Activated CD4-positive, alpha-beta memory T cell treated with anti-CD3 and anti-CD28 coated beads, Interleukin-2, amount 10 ng/mL, durations not matched to agents 7 days and 5 days (primary cell): ENCODE results near the gene NR1H4. TPM values are rescaled to one million over a fixed set of nuclear protein-coding genes. Genes with fewer than 3 reads are reported as not detected.
"Not testable (repeated sequence)": the region's sequence is repeated elsewhere in the genome, so short reads cannot be mapped to it uniquely, and the experiment has no call there.

Experiments
- CTCF ChIA-PET: fragments of 350-600 bp; sonication (Branson Sonifier 250); formaldehyde crosslinking; loops from one replicate; lab custom pipeline; 2021; ENCODE audit warnings: antibody characterized with exemption, inconsistent platforms; lab: Charles Lee
- POLR2A ChIA-PET: fragments of 350-600 bp; sonication (Branson Sonifier 250); formaldehyde crosslinking; loops from one replicate; lab custom pipeline; 2021; ENCODE audit warnings: antibody characterized with exemption; lab: Charles Lee
- DNase-seq: peaks from one replicate; pipeline ENCODE4 v3.0.0-alpha.2; 2020
- H3K27ac Mint-ChIP-seq: one replicate; pipeline ENCODE4 v1.8.0; 2021; ENCODE audit warnings: mild to moderate bottlenecking, mixed read lengths
- H3K27me3 Mint-ChIP-seq: one replicate; pipeline ENCODE4 v1.8.0; 2021; ENCODE audit warnings: mixed read lengths
- H3K36me3 Mint-ChIP-seq: one replicate; pipeline ENCODE4 v1.8.0; 2021; ENCODE audit warnings: low read depth, mixed read lengths
- H3K4me1 Mint-ChIP-seq: one replicate; pipeline ENCODE4 v1.8.0; 2021; ENCODE audit warnings: mixed read lengths
- H3K4me3 Mint-ChIP-seq: one replicate; pipeline ENCODE4 v1.8.0; 2021; ENCODE audit warnings: mild to moderate bottlenecking, mixed read lengths
- H3K9me3 Mint-ChIP-seq: one replicate; pipeline ENCODE4 v1.8.0; 2021; ENCODE audit warnings: mixed read lengths
- total RNA-seq, 2 experiments: library from RNA; stranded (reverse); gene quantifications; one replicate each; pipeline ENCODE4 v1.2.3, GENCODE V29; 2021

The NR1H4 gene
- total RNA-seq, 2 experiments from 2014 or later, result not detected

DNA sequence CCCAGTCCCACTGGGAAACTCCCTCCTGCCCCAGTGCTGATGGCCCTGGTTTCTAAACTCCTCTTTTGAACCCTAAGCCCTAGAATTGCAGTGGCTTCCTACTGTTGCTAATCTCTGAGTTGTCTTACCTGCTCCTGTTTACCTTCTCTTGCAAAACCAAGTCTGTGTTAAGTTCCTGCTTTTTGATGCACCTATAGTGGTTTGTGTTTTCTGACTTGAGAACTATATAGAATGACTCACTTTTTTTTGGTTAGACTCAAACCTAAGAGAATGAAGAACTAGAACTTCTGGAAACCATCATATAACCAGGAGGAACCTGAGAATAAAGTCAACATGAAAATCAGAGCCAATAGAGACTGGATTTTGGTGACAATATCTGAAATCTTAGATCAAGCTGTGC lies 94.3 kb downstream of the NR1H4 start:
- Mint-ChIP-seq H3K9me3 (no peaks in the 10 kb centered on the region), H3K27me3 (peaks cover 33% of the 10 kb centered on the region), H3K4me3 (no peak overlapping the region), H3K36me3 (no peaks in the 10 kb centered on the region), H3K27ac (no peak overlapping the region), H3K4me1 (peaks cover 4% of the 10 kb centered on the region)
- CTCF ChIA-PET, result no interaction called here
- POLR2A ChIA-PET, result no interaction called here
- no peak for DNase-seq

DNA sequence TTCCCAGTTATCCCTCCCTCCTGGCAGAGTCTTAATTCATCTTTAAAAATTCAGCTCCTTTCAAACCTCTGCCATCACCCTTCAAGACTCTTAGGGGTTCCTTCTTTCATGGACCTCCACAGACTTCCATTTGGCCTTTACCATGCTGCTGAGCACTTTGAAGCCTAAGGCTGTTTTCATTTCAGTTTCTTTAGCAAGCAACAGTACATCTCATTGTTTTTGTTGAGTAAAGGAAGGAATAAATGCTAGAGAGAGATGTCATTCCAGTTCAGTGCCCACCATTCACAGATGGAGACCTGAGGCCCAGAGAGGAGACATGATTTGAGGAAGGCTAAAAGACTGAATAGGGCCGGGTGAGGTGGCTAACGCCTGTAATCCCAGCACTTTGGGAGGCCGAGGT lies 98.5 kb downstream of the NR1H4 start:
- peaks cover 36% of the 10 kb centered on the region for H3K27me3 Mint-ChIP-seq
- DNase-seq, result no peak
- ChIA-PET POLR2A (no interaction called here), CTCF (no interaction called here)
- no peaks in the 10 kb centered on the region for H3K9me3 Mint-ChIP-seq
- no peaks in the 10 kb centered on the region for H3K36me3 Mint-ChIP-seq
- H3K4me1 Mint-ChIP-seq, result peaks cover 19% of the 10 kb centered on the region
- no peak overlapping the region for H3K27ac Mint-ChIP-seq
- no peak overlapping the region for H3K4me3 Mint-ChIP-seq

DNA sequence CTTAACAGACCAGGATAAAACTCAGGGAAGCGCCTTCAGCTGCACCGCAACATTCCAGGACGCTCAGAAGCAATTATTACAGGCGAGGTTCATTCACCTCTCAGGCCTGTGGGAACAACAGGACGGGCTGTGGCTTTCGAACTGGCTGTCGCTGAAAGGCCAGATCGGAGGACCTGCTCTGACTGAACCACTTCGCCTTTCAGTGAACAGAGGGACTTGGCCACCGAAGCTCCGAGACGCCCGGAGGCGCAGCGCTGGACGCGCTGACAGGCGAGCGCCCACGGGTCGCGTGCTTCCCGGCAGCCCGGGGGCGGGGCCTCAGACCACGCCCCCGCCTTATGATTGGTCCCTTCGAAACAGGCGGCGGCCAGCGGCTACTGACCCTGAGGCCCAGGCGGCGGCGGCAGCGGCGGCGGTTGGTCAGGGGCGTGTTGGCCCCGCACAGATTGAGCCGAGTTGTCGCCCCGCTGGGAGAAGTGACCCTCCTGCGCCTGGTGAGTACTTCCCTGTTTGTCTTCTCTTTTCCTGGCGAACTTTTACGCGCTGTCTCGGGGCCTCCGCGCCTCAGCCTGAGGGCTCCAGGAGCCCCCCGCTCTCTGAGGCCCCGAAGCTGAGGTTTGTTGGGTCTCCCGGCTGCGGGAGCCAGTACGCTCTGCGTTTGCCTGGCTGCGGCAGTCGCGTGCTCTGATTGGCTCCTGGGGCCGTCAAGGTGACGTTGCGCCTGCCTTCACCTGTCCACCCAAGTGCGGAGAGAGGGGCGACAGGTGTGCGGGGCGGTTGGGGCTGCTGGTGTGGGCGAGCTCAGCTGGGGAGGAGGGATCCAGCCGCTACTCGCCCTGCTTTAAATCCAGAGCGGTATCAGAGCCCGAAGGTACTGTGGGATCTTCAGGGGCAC lies 99.9 kb downstream of the NR1H4 start, which contains the start of gene GAS2L3:
Gene GAS2L3 (plus strand): TSS at position 393 of the 895 bp plus-strand sequence. CDS start 21,221 bp downstream, outside the sequence.
- H3K36me3 Mint-ChIP-seq, result no peaks in the 10 kb centered on the region
- ChIA-PET POLR2A (no interaction called here), CTCF (no interaction called here)
- peaks cover 19% of the 10 kb centered on the region for H3K4me1 Mint-ChIP-seq
- DNase-seq, result peak; percentile 68
- peak within 1 kb of the TSS; percentile 38 for H3K27ac Mint-ChIP-seq
- H3K27me3 Mint-ChIP-seq, result peaks cover 38% of the 10 kb centered on the region
- no peaks in the 10 kb centered on the region for H3K9me3 Mint-ChIP-seq
- H3K4me3 Mint-ChIP-seq, result peak within 1 kb of the TSS; percentile 93

DNA sequence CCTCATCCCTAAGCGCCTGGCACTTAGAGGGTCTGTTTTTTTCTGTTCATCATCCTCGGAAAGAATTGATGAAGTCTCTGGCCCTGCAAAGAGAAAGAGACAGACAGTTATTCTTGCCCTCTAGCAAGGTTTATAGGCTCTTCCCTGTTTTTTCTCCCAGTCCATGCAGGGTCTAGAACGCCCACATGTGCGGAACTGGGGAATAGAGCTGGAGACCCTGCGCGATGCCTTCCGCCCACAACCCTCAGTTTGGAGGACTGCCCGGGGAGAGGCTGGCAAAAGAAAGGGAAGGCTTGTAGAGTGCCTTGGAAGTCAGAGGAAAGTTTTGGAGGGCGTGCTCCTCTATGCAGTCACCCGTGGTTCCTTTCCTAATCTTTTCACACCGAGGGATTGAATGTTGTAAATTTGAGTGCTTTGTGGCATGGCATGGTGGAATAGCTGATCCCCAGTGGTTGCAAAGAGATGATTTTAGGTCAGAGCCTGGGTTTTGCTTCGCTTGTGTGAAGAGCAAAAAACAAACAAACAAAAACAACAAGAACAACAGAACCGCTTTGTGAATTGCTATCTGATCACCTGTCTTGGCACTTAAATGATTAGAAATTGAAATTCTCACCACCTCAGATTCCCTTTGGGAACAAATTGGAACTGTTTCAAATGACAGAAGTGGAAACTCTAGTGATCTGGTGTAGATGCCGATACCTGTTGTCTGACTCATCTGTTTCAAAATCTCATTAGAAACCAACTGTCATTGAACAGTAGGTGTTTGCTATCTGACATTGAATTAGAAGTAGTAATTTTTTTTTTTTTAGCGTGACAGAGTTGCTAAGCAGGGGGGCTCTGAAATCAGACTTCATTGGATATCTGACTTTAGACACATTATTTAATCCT lies 100.8 kb downstream of the NR1H4 start:
- Mint-ChIP-seq H3K9me3 (no peaks in the 10 kb centered on the region), H3K4me1 (peaks cover 19% of the 10 kb centered on the region), H3K27me3 (peaks cover 36% of the 10 kb centered on the region), H3K36me3 (no peaks in the 10 kb centered on the region), H3K4me3 (peak overlapping the region; percentile 93), H3K27ac (no peak overlapping the region)
- POLR2A ChIA-PET, result no interaction called here
- CTCF ChIA-PET, result no interaction called here
- DNase-seq, result no peak

DNA sequence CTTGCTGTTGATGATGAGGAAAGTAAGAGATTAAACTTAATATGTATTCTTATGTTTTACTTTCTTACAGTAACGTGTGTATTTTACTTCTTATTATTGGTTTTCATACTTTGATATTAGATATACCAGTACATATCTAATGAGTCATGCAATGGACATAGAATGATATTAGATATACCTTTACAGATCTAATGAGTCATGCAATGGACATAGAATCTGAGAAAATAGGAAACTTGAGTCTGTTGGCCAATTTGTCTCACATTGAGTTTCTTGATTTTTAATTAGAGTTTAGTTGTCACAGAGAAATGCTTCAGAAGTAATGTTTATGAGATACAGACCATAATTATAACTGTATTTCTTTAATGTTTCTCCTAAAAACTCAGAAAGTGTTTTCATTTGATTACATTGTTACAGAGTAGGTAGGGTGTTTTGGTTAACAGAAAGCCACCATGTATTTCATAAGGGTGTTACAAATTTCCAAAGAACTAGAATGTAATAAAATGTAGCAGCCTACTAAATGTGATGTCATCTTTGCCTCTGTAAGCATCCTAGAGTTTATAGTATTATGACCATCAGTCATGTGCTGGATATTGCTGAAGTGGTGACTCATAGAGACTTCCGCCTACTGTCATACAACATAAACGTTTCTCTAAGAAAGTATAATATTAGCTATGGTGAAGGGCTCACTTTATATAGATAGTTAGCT lies 102.8 kb downstream of the NR1H4 start:
- ChIA-PET CTCF (no interaction called here), POLR2A (no interaction called here)
- DNase-seq, result no peak
- peaks cover 32% of the 10 kb centered on the region for H3K27me3 Mint-ChIP-seq
- no peaks in the 10 kb centered on the region for H3K36me3 Mint-ChIP-seq
- no peak overlapping the region for H3K27ac Mint-ChIP-seq
- H3K4me1 Mint-ChIP-seq, result peaks cover 19% of the 10 kb centered on the region
- H3K9me3 Mint-ChIP-seq, result no peaks in the 10 kb centered on the region
- H3K4me3 Mint-ChIP-seq, result no peak overlapping the region

DNA sequence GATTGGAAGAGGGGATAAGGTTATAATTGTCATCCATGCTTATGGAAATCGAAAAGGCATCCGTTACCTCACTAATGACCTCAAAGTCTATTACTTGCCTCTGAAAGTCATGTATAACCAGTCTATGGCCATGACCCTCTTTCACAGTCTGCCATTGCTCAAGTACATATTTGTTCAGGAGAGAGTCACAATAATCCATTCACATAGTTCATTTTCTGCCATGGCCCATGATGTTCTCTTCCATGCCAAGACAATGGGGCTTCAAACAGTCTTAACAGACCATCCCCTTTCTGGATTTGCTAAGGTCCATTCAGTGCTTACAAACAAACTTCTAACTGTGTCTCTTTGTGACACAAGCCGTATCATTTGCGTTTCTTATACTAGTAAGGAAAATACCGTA lies 105.3 kb downstream of the NR1H4 start:
- POLR2A ChIA-PET, result no interaction called here
- Mint-ChIP-seq H3K36me3 (no peaks in the 10 kb centered on the region), H3K4me1 (peaks cover 10% of the 10 kb centered on the region), H3K9me3 (no peaks in the 10 kb centered on the region), H3K27ac (no peak overlapping the region), H3K4me3 (no peak overlapping the region), H3K27me3 (peaks cover 24% of the 10 kb centered on the region)
- CTCF ChIA-PET, result no interaction called here
- DNase-seq, result no peak

DNA sequence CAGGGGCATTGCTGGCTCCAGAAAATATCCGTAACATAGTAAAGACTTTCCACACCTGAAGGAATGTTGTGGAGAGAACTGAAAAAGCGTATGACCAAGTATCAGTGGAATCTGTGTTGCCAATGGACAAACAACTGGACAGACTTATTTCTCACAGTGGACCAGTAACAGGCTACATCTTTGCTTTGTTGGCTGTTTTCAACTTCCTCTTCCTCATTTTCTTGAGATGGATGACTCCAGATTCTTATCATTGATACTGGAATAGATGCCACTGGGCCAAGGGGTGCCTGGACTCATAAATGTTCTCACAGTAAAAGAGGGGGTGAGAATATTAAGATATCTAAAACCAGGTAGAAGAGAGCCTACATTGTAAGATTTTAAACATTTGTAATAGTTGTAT lies 106.2 kb downstream of the NR1H4 start:
- no peak for DNase-seq
- H3K36me3 Mint-ChIP-seq, result no peaks in the 10 kb centered on the region
- no peak overlapping the region for H3K27ac Mint-ChIP-seq
- H3K4me3 Mint-ChIP-seq, result no peak overlapping the region
- no peaks in the 10 kb centered on the region for H3K9me3 Mint-ChIP-seq
- CTCF ChIA-PET, result no interaction called here
- peaks cover under 1% of the 10 kb centered on the region for H3K4me1 Mint-ChIP-seq
- peaks cover 16% of the 10 kb centered on the region for H3K27me3 Mint-ChIP-seq
- POLR2A ChIA-PET, result no interaction called here

DNA sequence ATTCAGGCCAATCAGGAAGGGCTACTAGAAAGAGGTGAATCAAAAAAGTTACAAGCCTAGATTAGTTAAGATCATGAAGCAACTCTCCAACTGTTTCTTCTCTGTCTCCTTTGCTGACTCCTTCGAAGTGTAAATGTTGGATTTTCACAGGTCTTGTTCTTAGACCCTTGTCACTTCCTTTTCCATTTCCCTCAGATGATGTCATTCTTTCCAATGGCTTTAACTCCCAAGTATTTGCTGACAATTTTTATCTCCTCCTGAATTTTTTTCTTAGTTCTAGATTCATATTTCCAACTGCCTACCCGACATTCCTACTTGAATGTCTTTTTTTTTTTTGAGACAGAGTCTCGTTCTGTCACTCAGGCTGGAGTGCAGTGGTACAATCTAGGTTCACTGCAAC lies 110.6 kb downstream of the NR1H4 start:
- no peak for DNase-seq
- ChIA-PET POLR2A (no interaction called here), CTCF (no interaction called here)
- H3K9me3 Mint-ChIP-seq, result peaks cover 19% of the 10 kb centered on the region
- no peak overlapping the region for H3K4me3 Mint-ChIP-seq
- no peaks in the 10 kb centered on the region for H3K36me3 Mint-ChIP-seq
- H3K27ac Mint-ChIP-seq, result no peak overlapping the region
- no peaks in the 10 kb centered on the region for H3K27me3 Mint-ChIP-seq
- H3K4me1 Mint-ChIP-seq, result no peaks in the 10 kb centered on the region

DNA sequence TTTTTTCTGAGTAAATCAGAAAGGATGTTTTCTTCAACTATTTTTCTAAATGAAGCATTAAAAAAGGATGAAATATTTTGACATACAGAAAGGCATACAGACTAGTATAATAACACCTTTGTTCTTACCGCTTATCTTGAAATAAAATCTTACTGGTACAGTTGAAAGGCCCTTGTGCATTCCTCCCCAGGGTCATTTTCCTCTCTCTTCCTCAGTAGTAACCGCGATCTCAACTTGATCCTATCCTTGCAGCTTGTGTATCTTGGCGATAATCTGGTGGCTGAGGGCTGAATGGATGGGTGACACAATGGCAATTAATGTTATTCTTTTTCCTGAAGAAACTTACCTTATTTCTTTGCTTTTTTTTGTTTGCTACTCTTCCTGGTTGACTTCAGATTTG lies 118.3 kb downstream of the NR1H4 start:
- DNase-seq, result no peak
- H3K27me3 Mint-ChIP-seq, result peaks cover 3% of the 10 kb centered on the region
- no peak overlapping the region for H3K4me3 Mint-ChIP-seq
- H3K9me3 Mint-ChIP-seq, result peaks cover 12% of the 10 kb centered on the region
- ChIA-PET CTCF (no interaction called here), POLR2A (no interaction called here)
- H3K4me1 Mint-ChIP-seq, result no peaks in the 10 kb centered on the region
- no peaks in the 10 kb centered on the region for H3K36me3 Mint-ChIP-seq
- no peak overlapping the region for H3K27ac Mint-ChIP-seq

DNA sequence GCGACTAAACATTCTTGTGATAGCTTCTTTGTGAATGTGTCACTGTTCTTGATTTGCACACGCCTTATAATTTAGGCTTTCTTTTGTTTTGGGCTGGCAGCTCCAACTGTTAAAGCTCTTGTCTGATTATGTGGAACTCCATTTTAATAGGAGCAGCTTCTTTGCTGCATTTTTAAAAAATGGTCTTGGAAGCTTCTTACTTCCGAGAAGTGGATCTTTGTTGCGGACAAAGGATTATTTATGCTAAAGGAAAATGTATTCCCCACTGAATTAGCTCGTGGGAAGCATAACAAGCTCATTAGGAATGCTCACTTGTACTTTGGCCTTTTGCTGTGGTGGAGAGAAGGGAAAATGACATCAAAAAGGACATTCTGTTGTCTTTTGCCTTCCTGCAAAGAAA lies 119.8 kb downstream of the NR1H4 start:
- no peaks in the 10 kb centered on the region for H3K4me1 Mint-ChIP-seq
- H3K27me3 Mint-ChIP-seq, result peaks cover 3% of the 10 kb centered on the region
- H3K9me3 Mint-ChIP-seq, result peaks cover 4% of the 10 kb centered on the region
- no peak for DNase-seq
- H3K27ac Mint-ChIP-seq, result no peak overlapping the region
- ChIA-PET POLR2A (no interaction called here), CTCF (no interaction called here)
- H3K36me3 Mint-ChIP-seq, result no peaks in the 10 kb centered on the region
- H3K4me3 Mint-ChIP-seq, result no peak overlapping the region

DNA sequence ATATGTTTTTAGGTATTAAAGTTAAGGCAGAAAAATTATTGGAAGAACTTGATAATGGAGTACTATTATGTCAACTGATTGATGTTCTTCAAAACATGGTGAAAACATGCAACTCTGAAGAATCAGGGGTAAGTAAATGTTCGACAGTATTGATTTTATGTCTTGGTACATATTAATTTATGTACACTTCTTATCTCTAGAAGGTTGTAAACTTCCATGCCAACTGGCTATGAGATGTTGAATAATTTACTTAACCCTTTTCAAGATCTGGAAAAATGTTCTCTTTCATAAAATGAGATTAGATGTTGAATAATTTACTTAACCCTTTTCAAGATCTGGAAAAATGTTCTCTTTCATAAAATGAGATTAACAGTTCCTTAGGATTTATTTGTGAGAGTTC lies 128.0 kb downstream of the NR1H4 start:
- H3K4me3 Mint-ChIP-seq, result no peak overlapping the region
- no peak for DNase-seq
- ChIA-PET CTCF (no interaction called here), POLR2A (no interaction called here)
- no peaks in the 10 kb centered on the region for H3K4me1 Mint-ChIP-seq
- H3K9me3 Mint-ChIP-seq, result no peaks in the 10 kb centered on the region
- no peak overlapping the region for H3K27ac Mint-ChIP-seq
- no peaks in the 10 kb centered on the region for H3K27me3 Mint-ChIP-seq
- no peaks in the 10 kb centered on the region for H3K36me3 Mint-ChIP-seq

DNA sequence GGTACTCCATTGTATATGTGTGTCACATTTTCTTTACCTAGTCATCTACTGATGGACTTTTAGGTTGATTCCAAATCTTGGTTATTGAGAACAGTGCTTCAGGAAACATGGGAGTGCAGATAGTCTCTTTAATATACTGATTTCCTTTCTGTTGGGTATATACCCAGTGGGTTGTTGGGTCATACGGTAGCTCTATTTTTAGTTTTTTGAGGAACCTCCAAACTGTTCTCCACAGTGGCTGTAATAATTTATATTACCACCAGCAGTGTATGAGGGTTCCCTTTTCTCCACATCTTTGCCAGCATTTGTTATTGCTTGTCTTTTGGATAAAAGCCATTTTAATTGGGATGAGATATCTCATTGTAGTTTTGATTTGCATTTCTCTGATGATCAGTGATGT lies 129.3 kb downstream of the NR1H4 start:
- DNase-seq, CTCF ChIA-PET, H3K9me3 Mint-ChIP-seq, H3K27ac Mint-ChIP-seq, H3K27me3 Mint-ChIP-seq, H3K36me3 Mint-ChIP-seq, H3K4me3 Mint-ChIP-seq, H3K4me1 Mint-ChIP-seq, POLR2A ChIA-PET: not testable (repeated sequence)

DNA sequence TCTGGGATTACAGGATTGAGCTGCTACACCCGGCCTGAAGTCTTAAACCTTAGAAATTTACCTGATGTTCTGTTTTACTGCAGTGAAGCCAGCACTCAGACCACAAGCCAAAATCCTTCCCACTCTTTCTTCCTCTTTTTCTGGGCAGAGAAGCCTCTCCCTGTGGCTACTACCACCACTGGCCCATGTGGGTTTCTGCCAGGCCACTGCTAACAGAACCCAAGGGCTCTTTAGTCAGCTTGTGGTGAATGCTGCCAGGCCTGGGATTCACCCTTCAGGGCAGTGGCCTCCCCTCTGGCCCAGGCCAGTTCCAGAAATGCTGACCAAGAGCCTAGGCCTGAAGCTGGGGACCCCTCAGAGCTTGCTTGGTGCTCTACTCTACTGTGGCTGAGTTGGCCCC lies 135.1 kb downstream of the NR1H4 start:
- no peak for DNase-seq
- POLR2A ChIA-PET, result no interaction called here
- CTCF ChIA-PET, result no interaction called here
- H3K27ac Mint-ChIP-seq, result no peak overlapping the region
- no peaks in the 10 kb centered on the region for H3K9me3 Mint-ChIP-seq
- peaks cover 2% of the 10 kb centered on the region for H3K27me3 Mint-ChIP-seq
- no peaks in the 10 kb centered on the region for H3K4me1 Mint-ChIP-seq
- H3K36me3 Mint-ChIP-seq, result no peaks in the 10 kb centered on the region
- no peak overlapping the region for H3K4me3 Mint-ChIP-seq
